GM13976 (cell line): ENCODE results near the gene STX4.

Experiments used
- DNase-seq: peaks from one replicate; pipeline ENCODE4 v3.0.0; 2012; ENCODE audit warnings: low spot score
- in situ Hi-C: fragments of 300-500 bp; cut with MboI; formaldehyde crosslinking; loops from one replicate; pipeline ENCODE4 v1.12.0; 2022; ENCODE audit warnings: low sequenced_read_pairs, mixed read lengths, inconsistent platforms; ENCODE audit not compliant: unreplicated experiment
- TF ChIP-seq, protein P1 (sequence below): IDR thresholded peaks from 2 replicates; pipeline ENCODE4 v1.5.1; 2012; ENCODE audit warnings: borderline replicate concordance, mild to moderate bottlenecking; ENCODE audit not compliant: insufficient read depth; ENCODE audit errors: extremely low read depth, missing control alignments, control extremely low read depth

The STX4 gene

DNA sequence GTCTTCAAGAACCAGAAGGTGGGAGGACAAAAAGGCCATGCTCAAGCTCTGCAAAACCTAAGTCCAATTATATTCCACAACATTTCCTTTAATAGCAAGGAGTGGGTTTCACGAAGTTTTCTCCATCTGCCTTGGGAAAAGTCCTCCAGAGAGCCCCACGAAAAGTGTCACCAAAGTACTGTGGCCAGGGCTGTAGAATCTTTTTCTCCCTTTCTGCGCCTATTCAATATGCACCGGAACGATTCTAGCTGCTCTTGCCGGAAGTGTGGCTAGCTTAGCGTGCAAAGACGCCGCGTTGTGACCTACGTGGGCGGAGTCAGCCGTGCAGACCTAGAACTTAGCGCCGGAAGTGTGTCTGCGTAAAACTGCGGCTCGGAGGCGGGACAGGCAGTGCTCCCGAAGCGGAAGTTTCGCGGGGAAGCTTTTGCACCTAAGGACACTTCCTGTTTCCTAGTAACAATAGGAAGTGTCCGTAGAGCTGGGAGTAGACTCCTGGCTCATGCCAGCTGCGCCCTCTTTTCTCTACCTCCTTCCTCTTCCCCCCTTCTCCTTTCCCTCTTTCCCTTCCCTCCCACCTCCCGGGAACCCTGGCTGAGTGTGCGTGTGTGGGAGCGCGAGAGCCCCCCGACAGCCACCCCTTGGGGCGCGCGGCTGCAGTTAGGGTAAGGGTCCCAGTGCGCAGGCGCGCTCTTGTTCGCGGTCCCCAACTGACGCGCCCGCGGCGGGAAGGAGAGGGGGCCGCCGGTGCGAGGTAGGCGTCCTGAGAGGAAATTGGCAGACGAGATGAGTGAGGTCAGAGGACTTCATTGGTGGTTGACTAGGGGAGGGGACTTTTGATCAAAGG is 40.8 kb downstream of the STX4 start, which contains the start of the genes ZNF646 and ZNF668:
TSS of gene ZNF646 (plus strand) at position 453 of the 844 bp plus-strand sequence. CDS start 1,903 bp downstream, outside the sequence.
TSS of gene ZNF668 (minus strand) at position 271 of the 844 bp plus-strand sequence. CDS start 9,781 bp downstream, outside the sequence.
- TF ChIP-seq, protein P1, sequence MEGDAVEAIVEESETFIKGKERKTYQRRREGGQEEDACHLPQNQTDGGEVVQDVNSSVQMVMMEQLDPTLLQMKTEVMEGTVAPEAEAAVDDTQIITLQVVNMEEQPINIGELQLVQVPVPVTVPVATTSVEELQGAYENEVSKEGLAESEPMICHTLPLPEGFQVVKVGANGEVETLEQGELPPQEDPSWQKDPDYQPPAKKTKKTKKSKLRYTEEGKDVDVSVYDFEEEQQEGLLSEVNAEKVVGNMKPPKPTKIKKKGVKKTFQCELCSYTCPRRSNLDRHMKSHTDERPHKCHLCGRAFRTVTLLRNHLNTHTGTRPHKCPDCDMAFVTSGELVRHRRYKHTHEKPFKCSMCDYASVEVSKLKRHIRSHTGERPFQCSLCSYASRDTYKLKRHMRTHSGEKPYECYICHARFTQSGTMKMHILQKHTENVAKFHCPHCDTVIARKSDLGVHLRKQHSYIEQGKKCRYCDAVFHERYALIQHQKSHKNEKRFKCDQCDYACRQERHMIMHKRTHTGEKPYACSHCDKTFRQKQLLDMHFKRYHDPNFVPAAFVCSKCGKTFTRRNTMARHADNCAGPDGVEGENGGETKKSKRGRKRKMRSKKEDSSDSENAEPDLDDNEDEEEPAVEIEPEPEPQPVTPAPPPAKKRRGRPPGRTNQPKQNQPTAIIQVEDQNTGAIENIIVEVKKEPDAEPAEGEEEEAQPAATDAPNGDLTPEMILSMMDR: no peak
- DNase-seq: peak; percentile 95
- in situ Hi-C loops: no loop called here

DNA sequence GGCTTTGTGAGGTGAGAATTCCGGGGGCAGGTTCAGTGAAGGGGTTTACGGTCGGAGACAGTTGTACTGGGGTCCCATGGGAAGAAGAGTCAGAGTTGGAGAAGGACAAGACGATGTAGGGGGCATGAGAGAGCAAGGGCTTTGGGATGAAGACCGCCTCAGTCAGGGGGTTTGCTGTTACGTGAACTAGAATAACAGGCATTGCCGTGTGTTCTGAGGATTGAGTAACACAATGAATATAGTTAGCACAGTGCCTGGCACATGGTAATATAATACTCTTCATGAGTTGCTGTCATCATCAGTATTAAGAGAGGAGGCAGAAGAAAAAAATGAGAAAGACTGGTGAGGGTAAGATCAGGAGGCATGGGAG is 41.4 kb downstream of the STX4 start:
- in situ Hi-C loops: no loop called here
- DNase-seq: no peak
- TF ChIP-seq, protein P1: no peak

DNA sequence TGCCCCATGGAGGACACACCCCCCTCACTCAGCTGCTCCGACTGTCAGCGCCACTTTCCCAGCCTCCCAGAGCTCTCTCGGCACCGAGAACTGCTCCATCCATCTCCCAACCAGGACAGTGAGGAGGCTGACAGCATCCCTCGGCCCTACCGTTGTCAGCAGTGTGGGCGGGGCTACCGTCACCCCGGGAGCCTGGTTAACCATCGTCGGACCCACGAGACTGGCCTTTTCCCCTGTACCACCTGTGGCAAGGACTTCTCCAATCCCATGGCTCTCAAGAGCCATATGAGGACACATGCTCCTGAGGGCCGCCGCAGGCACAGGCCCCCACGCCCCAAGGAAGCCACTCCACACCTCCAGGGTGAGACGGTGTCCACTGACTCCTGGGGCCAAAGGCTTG is 43.0 kb downstream of the STX4 start:
- in situ Hi-C loops: no loop called here
- DNase-seq: no peak
- TF ChIP-seq, protein P1: no peak

DNA sequence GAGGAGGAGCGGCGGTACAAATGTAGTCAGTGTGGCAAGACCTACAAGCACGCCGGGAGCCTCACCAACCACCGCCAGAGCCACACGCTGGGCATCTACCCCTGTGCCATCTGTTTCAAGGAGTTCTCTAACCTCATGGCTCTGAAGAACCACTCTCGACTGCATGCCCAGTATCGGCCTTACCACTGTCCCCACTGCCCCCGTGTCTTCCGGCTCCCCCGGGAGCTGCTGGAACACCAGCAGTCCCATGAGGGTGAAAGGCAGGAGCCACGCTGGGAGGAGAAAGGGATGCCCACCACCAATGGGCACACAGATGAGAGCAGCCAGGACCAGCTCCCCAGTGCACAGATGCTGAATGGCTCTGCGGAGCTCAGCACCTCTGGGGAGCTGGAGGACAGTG is 43.7 kb downstream of the STX4 start:
- in situ Hi-C loops: no loop called here
- TF ChIP-seq, protein P1: no peak
- no peak for DNase-seq

DNA sequence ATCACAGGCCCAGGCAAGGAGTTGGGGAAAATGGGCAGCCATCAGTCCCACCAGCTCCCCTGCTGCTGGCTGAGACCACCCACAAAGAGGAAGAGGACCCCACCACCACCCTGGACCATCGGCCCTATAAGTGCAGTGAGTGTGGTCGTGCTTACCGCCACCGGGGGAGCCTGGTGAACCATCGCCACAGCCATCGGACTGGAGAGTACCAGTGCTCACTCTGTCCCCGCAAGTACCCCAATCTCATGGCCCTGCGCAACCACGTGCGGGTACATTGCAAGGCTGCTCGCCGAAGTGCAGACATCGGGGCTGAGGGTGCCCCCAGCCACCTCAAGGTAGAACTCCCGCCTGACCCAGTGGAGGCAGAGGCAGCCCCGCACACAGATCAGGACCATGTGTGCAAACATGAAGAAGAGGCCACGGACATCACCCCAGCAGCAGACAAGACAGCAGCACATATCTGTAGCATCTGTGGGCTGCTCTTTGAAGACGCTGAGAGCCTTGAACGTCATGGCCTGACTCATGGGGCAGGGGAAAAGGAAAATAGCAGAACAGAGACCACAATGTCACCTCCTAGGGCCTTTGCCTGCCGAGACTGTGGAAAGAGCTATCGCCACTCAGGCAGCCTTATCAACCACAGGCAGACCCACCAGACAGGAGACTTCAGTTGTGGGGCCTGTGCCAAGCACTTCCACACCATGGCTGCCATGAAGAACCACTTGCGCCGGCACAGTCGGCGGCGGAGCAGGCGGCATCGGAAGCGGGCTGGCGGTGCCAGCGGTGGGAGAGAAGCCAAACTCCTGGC is 44.4 kb downstream of the STX4 start:
- TF ChIP-seq, protein P1: no peak
- in situ Hi-C loops: no loop called here
- DNase-seq: no peak

DNA sequence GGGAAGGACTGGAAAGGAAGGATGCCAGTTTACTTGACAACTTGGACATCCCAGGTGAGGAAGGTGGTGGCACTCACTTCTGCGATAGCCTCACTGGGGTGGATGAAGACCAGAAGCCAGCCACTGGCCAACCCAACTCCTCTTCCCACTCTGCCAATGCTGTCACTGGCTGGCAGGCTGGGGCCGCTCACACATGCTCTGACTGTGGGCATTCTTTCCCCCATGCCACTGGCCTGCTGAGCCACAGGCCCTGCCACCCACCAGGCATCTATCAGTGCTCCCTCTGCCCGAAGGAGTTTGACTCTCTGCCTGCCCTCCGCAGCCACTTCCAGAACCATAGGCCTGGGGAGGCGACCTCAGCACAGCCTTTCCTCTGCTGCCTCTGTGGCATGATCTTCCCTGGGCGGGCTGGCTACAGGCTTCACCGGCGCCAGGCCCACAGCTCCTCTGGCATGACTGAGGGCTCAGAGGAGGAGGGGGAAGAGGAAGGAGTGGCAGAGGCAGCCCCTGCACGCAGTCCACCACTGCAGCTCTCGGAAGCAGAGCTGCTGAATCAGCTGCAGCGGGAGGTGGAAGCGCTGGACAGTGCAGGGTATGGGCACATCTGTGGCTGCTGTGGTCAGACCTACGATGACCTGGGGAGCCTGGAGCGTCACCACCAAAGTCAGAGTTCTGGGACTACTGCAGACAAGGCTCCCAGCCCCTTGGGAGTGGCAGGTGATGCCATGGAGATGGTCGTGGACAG is 45.4 kb downstream of the STX4 start:
- DNase-seq: no peak
- TF ChIP-seq, protein P1: no peak
- in situ Hi-C loops: no loop called here
